HCT116 (cell line): ENCODE results near the gene IGF2. TPM values are rescaled to one million over a fixed set of nuclear protein-coding genes. Genes with fewer than 3 reads are reported as not detected.

Experiments used
- ATAC-seq: fragments of 200-7000 bp; cut with Tn5 transposase; 2 replicates; pipeline ENCODE4 v1.9.1; 2020; ENCODE audit warnings: mild to moderate bottlenecking, moderate library complexity
- BruUV-seq: library from RNA; stranded (reverse); fragments of 400-500 nt; replicated peaks from 2 replicates; lab custom pipeline; 2021; lab: Mats Ljungman, UMichigan
- CTCF ChIA-PET: fragments of 300-600 bp; sonication (Branson Sonifier 250); formaldehyde crosslinking; loops from one replicate; lab custom pipeline; 2021; ENCODE audit warnings: antibody characterized with exemption; lab: Charles Lee
- POLR2A ChIA-PET: fragments of 300-600, 350-600 bp; sonication (Branson Sonifier 250); formaldehyde crosslinking; loops from one replicate; lab custom pipeline; 2021; ENCODE audit warnings: antibody characterized with exemption; lab: Charles Lee
- RAD21 ChIA-PET, 2 experiments: fragments of 300-600 bp; sonication (Branson Sonifier 250); formaldehyde crosslinking; loops; one replicate each; lab custom pipeline; 2023; ENCODE audit warnings: low total read pairs in 2 of 2; ENCODE audit not compliant: uncharacterized antibody in 2 of 2, unreplicated experiment in 2 of 2, low non-redundant PET in 1 of 2; lab: Charles Lee
- DNase-seq: peaks from one replicate; pipeline ENCODE4 v3.0.0-alpha.2; 2010; ENCODE audit warnings: low read depth, low spot score
- H2AFZ ChIP-seq: fragments of 200-600 bp; shearing (Covaris generic), sonication (generic); 2 replicates; pipeline ENCODE4 v1.6.1; 2017; ENCODE audit warnings: low read depth, mixed run types, mixed read lengths, antibody characterized with exemption, low read length; ENCODE audit not compliant: poor library complexity, severe bottlenecking
- H3K27ac ChIP-seq: 2 replicates; pipeline ENCODE4 v1.5.1; 2012; ENCODE audit warnings: low read depth, low read length
- H3K27me3 ChIP-seq: fragments of 200-600 bp; sonication (generic); 2 replicates; pipeline ENCODE4 v1.6.1; 2016; ENCODE audit warnings: mixed run types, low read length, mixed read lengths; ENCODE audit not compliant: insufficient read depth
- H3K36me3 ChIP-seq, 2 experiments: fragments of 200-500 bp in 1 of 2; fragments of 200-600 bp in 1 of 2; sonication (Bioruptor generic) in 1 of 2; sonication (generic) in 1 of 2; 2 replicates each; pipeline versions ENCODE4 v1.5.1 to v1.6.1; 2014 to 2016; ENCODE audit warnings: low read length in 2 of 2, inconsistent platforms in 1 of 2, mixed read lengths in 1 of 2, mixed run types in 1 of 2; ENCODE audit not compliant: insufficient read depth in 2 of 2, control insufficient read depth in 1 of 2
- H3K4me1 ChIP-seq, 2 experiments: fragments of 200-600 bp in 1 of 2; sonication (generic) in 1 of 2; 2 replicates each; pipeline versions ENCODE4 v1.5.1 to v1.6.1; 2012 to 2017; ENCODE audit warnings: low read length in 2 of 2, inconsistent platforms in 1 of 2, mild to moderate bottlenecking in 1 of 2, mixed read lengths in 1 of 2, mixed run types in 1 of 2, moderate library complexity in 1 of 2; ENCODE audit not compliant: insufficient read depth in 2 of 2, control insufficient read depth in 1 of 2
- H3K4me2 ChIP-seq: fragments of 200-600 bp; sonication (generic); 2 replicates; pipeline ENCODE4 v1.6.1; 2017; ENCODE audit warnings: mixed run types, low read length, mixed read lengths
- H3K4me3 ChIP-seq, 2 experiments: fragments of 200-600 bp in 1 of 2; sonication (generic) in 1 of 2; replicated peaks in 1 of 2; 2 replicates each; pipeline ENCODE4 v1.5.1; 2011 to 2016; ENCODE audit warnings: low read length in 2 of 2, control low read depth in 1 of 2, low read depth in 1 of 2, mild to moderate bottlenecking in 1 of 2, mixed read lengths in 1 of 2, mixed run types in 1 of 2
- H3K79me2 ChIP-seq: fragments of 200-600 bp; sonication (generic); 2 replicates; pipeline ENCODE4 v1.6.1; 2017; ENCODE audit warnings: mild to moderate bottlenecking, mixed run types, low read length, moderate library complexity, mixed read lengths; ENCODE audit not compliant: insufficient read depth
- H3K9ac ChIP-seq: fragments of 200-600 bp; sonication (generic); 2 replicates; pipeline ENCODE4 v1.6.1; 2016; ENCODE audit warnings: low read length, mixed read lengths
- H3K9me2 ChIP-seq: fragments of 200-600 bp; sonication (generic), shearing (Covaris generic); 2 replicates; pipeline ENCODE4 v1.6.1; 2017; ENCODE audit warnings: mixed run types, mild to moderate bottlenecking, moderate library complexity; ENCODE audit not compliant: insufficient read depth
- H3K9me3 ChIP-seq, 2 experiments: fragments of 200-500 bp in 1 of 2; fragments of 200-600 bp in 1 of 2; sonication (Bioruptor generic) in 1 of 2; sonication (generic) in 1 of 2; 2 replicates each; pipeline ENCODE4 v1.6.1; 2014 to 2017; ENCODE audit warnings: low read length in 2 of 2, mixed read lengths in 2 of 2, inconsistent platforms in 1 of 2, low read depth in 1 of 2, mild to moderate bottlenecking in 1 of 2, mixed run types in 1 of 2, moderate library complexity in 1 of 2; ENCODE audit not compliant: control insufficient read depth in 1 of 2, insufficient read depth in 1 of 2
- H4K20me1 ChIP-seq: fragments of 200-600 bp; sonication (generic), shearing (Covaris generic); 2 replicates; pipeline ENCODE4 v1.6.1; 2017; ENCODE audit warnings: mixed run types, mild to moderate bottlenecking, moderate library complexity; ENCODE audit not compliant: insufficient read depth
- ELF1 ChIP-seq: IDR thresholded peaks from 2 replicates; pipeline ENCODE4 v1.6.1; 2012; ENCODE audit warnings: low read depth, borderline replicate concordance
- EZH2phosphoT487 ChIP-seq: fragments of 200-600 bp; IDR thresholded peaks from 2 replicates; pipeline ENCODE4 v1.6.1; 2018; ENCODE audit warnings: antibody characterized with exemption, borderline replicate concordance
- POLR2A ChIP-seq: IDR thresholded peaks from 2 replicates; pipeline ENCODE4 v1.7.0; 2011; ENCODE audit warnings: borderline replicate concordance; ENCODE audit not compliant: insufficient read depth, insufficient read length; ENCODE audit errors: extremely low read depth
- POLR2AphosphoS5 ChIP-seq: IDR thresholded peaks from 2 replicates; pipeline ENCODE4 v1.6.1; 2011; ENCODE audit warnings: mild to moderate bottlenecking, low read depth, low read length, moderate library complexity
- RAD21 ChIP-seq: IDR thresholded peaks from 2 replicates; pipeline ENCODE4 v1.6.1; 2012; ENCODE audit warnings: low read depth, mild to moderate bottlenecking
- TCF7L2 ChIP-seq: IDR thresholded peaks from 2 replicates; pipeline ENCODE4 v1.7.0; 2011; ENCODE audit warnings: borderline replicate concordance, inconsistent platforms; ENCODE audit not compliant: insufficient read depth, insufficient read length; ENCODE audit errors: extremely low read depth
- ZFX ChIP-seq: fragments of 450-650 bp; IDR thresholded peaks from 2 replicates; pipeline ENCODE4 v1.6.1; 2017
- intact Hi-C: fragments of 100-400 bp; cut with micrococcal nuclease; formaldehyde crosslinking; loops from 2 replicates; pipeline ENCODE4 v1.10.0; 2022
- total RNA-seq: library from RNA; stranded (reverse); gene quantifications from one replicate; pipeline ENCODE4 v1.2.1, GENCODE V29; 2021; ENCODE audit not compliant: unreplicated experiment
- TF ChIP-seq, protein P1 (sequence below), 3 experiments: fragments of 200-600 bp in 1 of 3; sonication (generic) in 1 of 3; IDR thresholded peaks in 2 of 3; conservative IDR thresholded peaks in 1 of 3; 2 replicates each; pipeline ENCODE4 v1.5.1; 2012 to 2017; ENCODE audit warnings: low read depth in 2 of 3, low read length in 2 of 3, antibody characterized with exemption in 1 of 3, borderline replicate concordance in 1 of 3, control low read depth in 1 of 3, mild to moderate bottlenecking in 1 of 3, mixed read lengths in 1 of 3, mixed run types in 1 of 3, moderate library complexity in 1 of 3; ENCODE audit not compliant: insufficient read depth in 1 of 3

IGF2 gene
- total RNA-seq, 1 experiment from 2014 or later = 17.9 TPM

DNA sequence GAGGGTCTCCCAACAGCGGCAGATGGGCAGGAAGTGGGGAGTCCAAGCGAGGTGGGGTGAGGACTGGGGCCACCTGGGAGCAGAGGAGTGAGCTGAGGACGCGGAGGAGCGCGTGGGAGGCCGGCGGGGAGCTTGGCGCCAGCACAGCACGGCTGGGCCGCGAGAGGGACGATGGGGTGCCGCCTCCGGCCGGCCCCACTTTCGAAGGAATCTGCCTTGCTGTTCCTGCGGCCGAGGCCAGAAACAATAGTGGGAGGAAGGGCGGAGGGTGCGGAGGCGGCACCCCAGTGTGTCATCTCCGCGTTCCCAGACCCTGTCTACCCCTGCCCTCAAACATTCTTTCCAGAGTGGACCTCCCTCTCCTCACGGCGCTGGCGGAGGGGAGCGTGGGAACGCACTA is 16.3 kb upstream of the IGF2 start:
- intact Hi-C loops = no loop called here
- TF ChIP-seq EZH2phosphoT487 (no peak), ZFX (no peak), ELF1 (no peak), TCF7L2 (no peak), POLR2A (no peak), POLR2AphosphoS5 (no peak), RAD21 (no peak)
- TF ChIP-seq, protein P1, sequence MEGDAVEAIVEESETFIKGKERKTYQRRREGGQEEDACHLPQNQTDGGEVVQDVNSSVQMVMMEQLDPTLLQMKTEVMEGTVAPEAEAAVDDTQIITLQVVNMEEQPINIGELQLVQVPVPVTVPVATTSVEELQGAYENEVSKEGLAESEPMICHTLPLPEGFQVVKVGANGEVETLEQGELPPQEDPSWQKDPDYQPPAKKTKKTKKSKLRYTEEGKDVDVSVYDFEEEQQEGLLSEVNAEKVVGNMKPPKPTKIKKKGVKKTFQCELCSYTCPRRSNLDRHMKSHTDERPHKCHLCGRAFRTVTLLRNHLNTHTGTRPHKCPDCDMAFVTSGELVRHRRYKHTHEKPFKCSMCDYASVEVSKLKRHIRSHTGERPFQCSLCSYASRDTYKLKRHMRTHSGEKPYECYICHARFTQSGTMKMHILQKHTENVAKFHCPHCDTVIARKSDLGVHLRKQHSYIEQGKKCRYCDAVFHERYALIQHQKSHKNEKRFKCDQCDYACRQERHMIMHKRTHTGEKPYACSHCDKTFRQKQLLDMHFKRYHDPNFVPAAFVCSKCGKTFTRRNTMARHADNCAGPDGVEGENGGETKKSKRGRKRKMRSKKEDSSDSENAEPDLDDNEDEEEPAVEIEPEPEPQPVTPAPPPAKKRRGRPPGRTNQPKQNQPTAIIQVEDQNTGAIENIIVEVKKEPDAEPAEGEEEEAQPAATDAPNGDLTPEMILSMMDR (IDR thresholded peaks at IDR 0.05 in 2 of 3, conservative IDR thresholded peaks at IDR 0.05 in 1 of 3; ENCODE audit: borderline replicate concordance in 1 of 3, insufficient read depth in 1 of 3, low read depth in 2 of 3, low read length in 2 of 3) = no peak
- TF ChIP-seq, all 23 proteins: peak for 0
- H3K9me2 ChIP-seq = no peaks in the 10 kb centered on the region
- ChIA-PET POLR2A (no interaction called here), CTCF (interaction anchor here (0.6 to 11.5 kb wide), 10 partner anchors 118 to 503 kb away, joined by 3 to 351 read pairs (median 7); no protein-coding TSS in a partner anchor), RAD21 (interaction anchor here in 1 of 2 experiments (1.3 kb wide), 3 partner anchors 118 to 503 kb away, joined by 4 to 6 read pairs (median 4); no protein-coding TSS in a partner anchor)
- no peak for DNase-seq
- no peaks in the 10 kb centered on the region for H3K36me3 ChIP-seq
- H3K27ac ChIP-seq = no peak overlapping the region
- H3K4me2 ChIP-seq = no peak overlapping the region
- H3K4me1 ChIP-seq = peaks cover 0 to 4% of the 10 kb centered on the region in 2 experiments; a peak in 1 of 4 replicates
- no peak overlapping the region for H3K9ac ChIP-seq
- H3K4me3 ChIP-seq = no peak overlapping the region
- H2AFZ ChIP-seq = no peak overlapping the region
- no peak for ATAC-seq
- no peaks in the 10 kb centered on the region for H3K27me3 ChIP-seq
- H3K79me2 ChIP-seq = no peaks in the 10 kb centered on the region
- no peaks in the 10 kb centered on the region for H3K9me3 ChIP-seq
- no peaks in the 10 kb centered on the region for H4K20me1 ChIP-seq
- BruUV-seq = no TSS peak
